HCT116 (cell line): ENCODE measurements around the gene HAVCR2. TPM values are rescaled to one million over a fixed set of nuclear protein-coding genes. Genes with fewer than 3 reads are reported as not detected.

Experiments
- ATAC-seq: fragments of 200-7000 bp; cut with Tn5 transposase; 2 replicates; pipeline ENCODE4 v1.9.1; 2020; ENCODE audit warnings: mild to moderate bottlenecking, moderate library complexity
- BruUV-seq: library from RNA; stranded (reverse); fragments of 400-500 nt; replicated peaks from 2 replicates; lab custom pipeline; 2021; lab: Mats Ljungman, UMichigan
- CTCF ChIA-PET: fragments of 300-600 bp; sonication (Branson Sonifier 250); formaldehyde crosslinking; loops from one replicate; lab custom pipeline; 2021; ENCODE audit warnings: antibody characterized with exemption; lab: Charles Lee
- POLR2A ChIA-PET: fragments of 300-600, 350-600 bp; sonication (Branson Sonifier 250); formaldehyde crosslinking; loops from one replicate; lab custom pipeline; 2021; ENCODE audit warnings: antibody characterized with exemption; lab: Charles Lee
- RAD21 ChIA-PET, 2 experiments: fragments of 300-600 bp; sonication (Branson Sonifier 250); formaldehyde crosslinking; loops; one replicate each; lab custom pipeline; 2023; ENCODE audit warnings: low total read pairs in 2 of 2; ENCODE audit not compliant: uncharacterized antibody in 2 of 2, unreplicated experiment in 2 of 2, low non-redundant PET in 1 of 2; lab: Charles Lee
- DNase-seq: peaks from one replicate; pipeline ENCODE4 v3.0.0-alpha.2; 2010; ENCODE audit warnings: low read depth, low spot score
- H2AFZ ChIP-seq: fragments of 200-600 bp; shearing (Covaris generic), sonication (generic); 2 replicates; pipeline ENCODE4 v1.6.1; 2017; ENCODE audit warnings: low read depth, mixed run types, mixed read lengths, antibody characterized with exemption, low read length; ENCODE audit not compliant: poor library complexity, severe bottlenecking
- H3K27ac ChIP-seq: 2 replicates; pipeline ENCODE4 v1.5.1; 2012; ENCODE audit warnings: low read depth, low read length
- H3K27me3 ChIP-seq: fragments of 200-600 bp; sonication (generic); 2 replicates; pipeline ENCODE4 v1.6.1; 2016; ENCODE audit warnings: mixed run types, low read length, mixed read lengths; ENCODE audit not compliant: insufficient read depth
- H3K36me3 ChIP-seq, 2 experiments: fragments of 200-500 bp in 1 of 2; fragments of 200-600 bp in 1 of 2; sonication (Bioruptor generic) in 1 of 2; sonication (generic) in 1 of 2; 2 replicates each; pipeline versions ENCODE4 v1.5.1 to v1.6.1; 2014 to 2016; ENCODE audit warnings: low read length in 2 of 2, inconsistent platforms in 1 of 2, mixed read lengths in 1 of 2, mixed run types in 1 of 2; ENCODE audit not compliant: insufficient read depth in 2 of 2, control insufficient read depth in 1 of 2
- H3K4me1 ChIP-seq, 2 experiments: fragments of 200-600 bp in 1 of 2; sonication (generic) in 1 of 2; 2 replicates each; pipeline versions ENCODE4 v1.5.1 to v1.6.1; 2012 to 2017; ENCODE audit warnings: low read length in 2 of 2, inconsistent platforms in 1 of 2, mild to moderate bottlenecking in 1 of 2, mixed read lengths in 1 of 2, mixed run types in 1 of 2, moderate library complexity in 1 of 2; ENCODE audit not compliant: insufficient read depth in 2 of 2, control insufficient read depth in 1 of 2
- H3K4me2 ChIP-seq: fragments of 200-600 bp; sonication (generic); 2 replicates; pipeline ENCODE4 v1.6.1; 2017; ENCODE audit warnings: mixed run types, low read length, mixed read lengths
- H3K4me3 ChIP-seq, 2 experiments: fragments of 200-600 bp in 1 of 2; sonication (generic) in 1 of 2; replicated peaks in 1 of 2; 2 replicates each; pipeline ENCODE4 v1.5.1; 2011 to 2016; ENCODE audit warnings: low read length in 2 of 2, control low read depth in 1 of 2, low read depth in 1 of 2, mild to moderate bottlenecking in 1 of 2, mixed read lengths in 1 of 2, mixed run types in 1 of 2
- H3K79me2 ChIP-seq: fragments of 200-600 bp; sonication (generic); 2 replicates; pipeline ENCODE4 v1.6.1; 2017; ENCODE audit warnings: mild to moderate bottlenecking, mixed run types, low read length, moderate library complexity, mixed read lengths; ENCODE audit not compliant: insufficient read depth
- H3K9ac ChIP-seq: fragments of 200-600 bp; sonication (generic); 2 replicates; pipeline ENCODE4 v1.6.1; 2016; ENCODE audit warnings: low read length, mixed read lengths
- H3K9me2 ChIP-seq: fragments of 200-600 bp; sonication (generic), shearing (Covaris generic); 2 replicates; pipeline ENCODE4 v1.6.1; 2017; ENCODE audit warnings: mixed run types, mild to moderate bottlenecking, moderate library complexity; ENCODE audit not compliant: insufficient read depth
- H3K9me3 ChIP-seq, 2 experiments: fragments of 200-500 bp in 1 of 2; fragments of 200-600 bp in 1 of 2; sonication (Bioruptor generic) in 1 of 2; sonication (generic) in 1 of 2; 2 replicates each; pipeline ENCODE4 v1.6.1; 2014 to 2017; ENCODE audit warnings: low read length in 2 of 2, mixed read lengths in 2 of 2, inconsistent platforms in 1 of 2, low read depth in 1 of 2, mild to moderate bottlenecking in 1 of 2, mixed run types in 1 of 2, moderate library complexity in 1 of 2; ENCODE audit not compliant: control insufficient read depth in 1 of 2, insufficient read depth in 1 of 2
- H4K20me1 ChIP-seq: fragments of 200-600 bp; sonication (generic), shearing (Covaris generic); 2 replicates; pipeline ENCODE4 v1.6.1; 2017; ENCODE audit warnings: mixed run types, mild to moderate bottlenecking, moderate library complexity; ENCODE audit not compliant: insufficient read depth
- CBX3 ChIP-seq: IDR thresholded peaks from 2 replicates; pipeline ENCODE4 v1.6.1; 2012; ENCODE audit warnings: low read depth
- CEBPB ChIP-seq: IDR thresholded peaks from 2 replicates; pipeline ENCODE4 v1.6.1; 2012; ENCODE audit warnings: low read depth
- EGR1 ChIP-seq: IDR thresholded peaks from 2 replicates; pipeline ENCODE4 v1.6.1; 2012; ENCODE audit warnings: low read depth
- EZH2 ChIP-seq: fragments of 200-600 bp; sonication (generic); IDR thresholded peaks from 2 replicates; pipeline ENCODE4 v1.6.1; 2017; ENCODE audit warnings: antibody characterized with exemption, mixed run types
- EZH2phosphoT487 ChIP-seq: fragments of 200-600 bp; IDR thresholded peaks from 2 replicates; pipeline ENCODE4 v1.6.1; 2018; ENCODE audit warnings: antibody characterized with exemption, borderline replicate concordance
- FOSL1 ChIP-seq: IDR thresholded peaks from 2 replicates; pipeline ENCODE4 v1.6.1; 2012; ENCODE audit warnings: low read depth
- JUND ChIP-seq: IDR thresholded peaks from 2 replicates; pipeline ENCODE4 v1.6.1; 2012
- POLR2AphosphoS5 ChIP-seq: IDR thresholded peaks from 2 replicates; pipeline ENCODE4 v1.6.1; 2011; ENCODE audit warnings: mild to moderate bottlenecking, low read depth, low read length, moderate library complexity
- SIN3A ChIP-seq: IDR thresholded peaks from 2 replicates; pipeline ENCODE4 v1.6.1; 2012; ENCODE audit warnings: low read depth
- SRF ChIP-seq: IDR thresholded peaks from 2 replicates; pipeline ENCODE4 v1.6.1; 2012; ENCODE audit warnings: low read depth
- TCF7L2 ChIP-seq: IDR thresholded peaks from 2 replicates; pipeline ENCODE4 v1.7.0; 2011; ENCODE audit warnings: borderline replicate concordance, inconsistent platforms; ENCODE audit not compliant: insufficient read depth, insufficient read length; ENCODE audit errors: extremely low read depth
- YY1 ChIP-seq: IDR thresholded peaks from 2 replicates; pipeline ENCODE4 v1.6.1; 2011; ENCODE audit warnings: low read length, low read depth, moderate library complexity, mild to moderate bottlenecking; ENCODE audit not compliant: insufficient replicate concordance; ENCODE audit errors: extremely low read depth
- ZFX ChIP-seq: fragments of 450-650 bp; IDR thresholded peaks from 2 replicates; pipeline ENCODE4 v1.6.1; 2017
- ZNF274 ChIP-seq: fragments of 200-500 bp; sonication (Bioruptor generic); IDR thresholded peaks from 2 replicates; pipeline ENCODE4 v1.6.1; 2014; ENCODE audit warnings: mild to moderate bottlenecking, low read depth, low read length, inconsistent platforms
- intact Hi-C: fragments of 100-400 bp; cut with micrococcal nuclease; formaldehyde crosslinking; loops from 2 replicates; pipeline ENCODE4 v1.10.0; 2022
- total RNA-seq: library from RNA; stranded (reverse); gene quantifications from one replicate; pipeline ENCODE4 v1.2.1, GENCODE V29; 2021; ENCODE audit not compliant: unreplicated experiment
- TF ChIP-seq, protein P1 (sequence below): IDR thresholded peaks from 2 replicates; pipeline ENCODE4 v1.6.1; 2011; ENCODE audit warnings: mild to moderate bottlenecking, low read length, moderate library complexity; ENCODE audit not compliant: insufficient replicate concordance; ENCODE audit errors: extremely low read depth
- TF ChIP-seq, protein P2 (sequence below): IDR thresholded peaks from 2 replicates; pipeline ENCODE4 v1.6.1; 2012; ENCODE audit warnings: low read depth

HAVCR2 gene
- total RNA-seq, 1 experiment from 2014 or later = 0.07 TPM

DNA sequence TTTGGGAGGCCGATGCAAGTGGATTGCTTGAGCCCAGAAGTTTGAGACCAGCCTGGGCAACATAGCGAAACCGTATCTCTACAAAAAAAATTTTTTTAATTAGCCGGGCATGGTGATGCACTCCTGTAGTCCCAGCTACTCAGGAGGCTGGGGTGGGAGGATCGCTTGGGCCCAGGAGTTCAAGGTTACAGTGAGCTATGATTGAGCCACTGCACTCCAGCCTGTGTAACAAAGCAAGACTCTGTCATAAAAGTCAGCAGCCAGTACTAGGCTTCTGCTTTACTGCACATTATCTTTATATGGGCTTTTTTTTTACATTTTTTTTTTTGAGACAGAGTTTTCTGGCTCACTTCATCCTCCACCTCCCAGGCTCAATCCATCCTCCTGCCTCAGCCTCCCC, 40.5 kb downstream of the HAVCR2 start:
- Histone ChIP-seq H3K27me3 (no peaks in the 10 kb centered on the region), H3K9me3 (no peaks in the 10 kb centered on the region), H3K27ac (no peak overlapping the region), H3K36me3 (no peaks in the 10 kb centered on the region), H3K79me2 (no peaks in the 10 kb centered on the region), H3K9me2 (no peaks in the 10 kb centered on the region), H2AFZ (no peak overlapping the region), H3K4me1 (peaks cover 4 to 17% of the 10 kb centered on the region in 2 experiments; a peak in 3 of 4 replicates), H4K20me1 (no peaks in the 10 kb centered on the region), H3K4me2 (no peak overlapping the region), H3K9ac (no peak overlapping the region), H3K4me3 (no peak overlapping the region)
- ChIA-PET CTCF (no interaction called here), POLR2A (no interaction called here), RAD21 (no interaction called here)
- ATAC-seq (no peak), DNase-seq (no peak)
- intact Hi-C loops = no loop called here
- TF ChIP-seq TCF7L2 = no peak
- no peak for TF ChIP-seq SRF
- TF ChIP-seq CBX3 = no peak
- no peak for TF ChIP-seq EZH2
- TF ChIP-seq YY1 = no peak
- no peak for TF ChIP-seq CEBPB
- BruUV-seq = no TSS peak

DNA sequence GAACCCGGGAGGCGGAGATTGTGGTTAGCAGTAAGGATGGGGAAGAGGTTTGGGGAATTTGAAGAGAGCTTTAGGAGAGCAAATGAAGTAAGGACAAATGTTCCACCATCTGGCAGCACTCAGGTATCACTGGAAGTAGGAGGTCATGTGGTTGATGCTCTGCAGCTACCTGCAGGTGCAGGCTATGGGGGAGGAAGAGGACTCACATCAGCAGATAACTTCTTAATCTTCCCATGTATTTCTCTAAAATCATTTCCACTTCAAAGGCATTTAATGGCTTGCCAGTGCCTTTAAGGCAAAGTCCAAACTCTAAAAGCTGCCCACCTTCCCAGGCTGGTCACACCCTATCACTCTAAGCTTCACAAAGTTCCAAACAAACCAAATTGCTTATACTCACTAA, 41.8 kb downstream of the HAVCR2 start:
- Histone ChIP-seq H3K9ac (no peak overlapping the region), H3K4me2 (no peak overlapping the region), H4K20me1 (no peaks in the 10 kb centered on the region), H2AFZ (no peak overlapping the region), H3K4me3 (no peak overlapping the region), H3K79me2 (no peaks in the 10 kb centered on the region), H3K36me3 (no peaks in the 10 kb centered on the region), H3K9me2 (no peaks in the 10 kb centered on the region), H3K27me3 (no peaks in the 10 kb centered on the region), H3K4me1 (peaks cover 0 to 4% of the 10 kb centered on the region in 2 experiments; a peak in 2 of 4 replicates), H3K27ac (no peak overlapping the region), H3K9me3 (no peaks in the 10 kb centered on the region)
- no TSS peak for BruUV-seq
- ATAC-seq (peak; percentile 36; the same call in 1 of the 2 replicates), DNase-seq (no peak)
- ChIA-PET CTCF (no interaction called here), RAD21 (no interaction called here), POLR2A (no interaction called here)
- intact Hi-C loops = no loop called here
- TF ChIP-seq TCF7L2 = no peak
- TF ChIP-seq, protein P1, sequence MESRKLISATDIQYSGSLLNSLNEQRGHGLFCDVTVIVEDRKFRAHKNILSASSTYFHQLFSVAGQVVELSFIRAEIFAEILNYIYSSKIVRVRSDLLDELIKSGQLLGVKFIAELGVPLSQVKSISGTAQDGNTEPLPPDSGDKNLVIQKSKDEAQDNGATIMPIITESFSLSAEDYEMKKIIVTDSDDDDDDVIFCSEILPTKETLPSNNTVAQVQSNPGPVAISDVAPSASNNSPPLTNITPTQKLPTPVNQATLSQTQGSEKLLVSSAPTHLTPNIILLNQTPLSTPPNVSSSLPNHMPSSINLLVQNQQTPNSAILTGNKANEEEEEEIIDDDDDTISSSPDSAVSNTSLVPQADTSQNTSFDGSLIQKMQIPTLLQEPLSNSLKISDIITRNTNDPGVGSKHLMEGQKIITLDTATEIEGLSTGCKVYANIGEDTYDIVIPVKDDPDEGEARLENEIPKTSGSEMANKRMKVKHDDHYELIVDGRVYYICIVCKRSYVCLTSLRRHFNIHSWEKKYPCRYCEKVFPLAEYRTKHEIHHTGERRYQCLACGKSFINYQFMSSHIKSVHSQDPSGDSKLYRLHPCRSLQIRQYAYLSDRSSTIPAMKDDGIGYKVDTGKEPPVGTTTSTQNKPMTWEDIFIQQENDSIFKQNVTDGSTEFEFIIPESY = no peak
- TF ChIP-seq ZFX = no peak
- TF ChIP-seq, protein P2, sequence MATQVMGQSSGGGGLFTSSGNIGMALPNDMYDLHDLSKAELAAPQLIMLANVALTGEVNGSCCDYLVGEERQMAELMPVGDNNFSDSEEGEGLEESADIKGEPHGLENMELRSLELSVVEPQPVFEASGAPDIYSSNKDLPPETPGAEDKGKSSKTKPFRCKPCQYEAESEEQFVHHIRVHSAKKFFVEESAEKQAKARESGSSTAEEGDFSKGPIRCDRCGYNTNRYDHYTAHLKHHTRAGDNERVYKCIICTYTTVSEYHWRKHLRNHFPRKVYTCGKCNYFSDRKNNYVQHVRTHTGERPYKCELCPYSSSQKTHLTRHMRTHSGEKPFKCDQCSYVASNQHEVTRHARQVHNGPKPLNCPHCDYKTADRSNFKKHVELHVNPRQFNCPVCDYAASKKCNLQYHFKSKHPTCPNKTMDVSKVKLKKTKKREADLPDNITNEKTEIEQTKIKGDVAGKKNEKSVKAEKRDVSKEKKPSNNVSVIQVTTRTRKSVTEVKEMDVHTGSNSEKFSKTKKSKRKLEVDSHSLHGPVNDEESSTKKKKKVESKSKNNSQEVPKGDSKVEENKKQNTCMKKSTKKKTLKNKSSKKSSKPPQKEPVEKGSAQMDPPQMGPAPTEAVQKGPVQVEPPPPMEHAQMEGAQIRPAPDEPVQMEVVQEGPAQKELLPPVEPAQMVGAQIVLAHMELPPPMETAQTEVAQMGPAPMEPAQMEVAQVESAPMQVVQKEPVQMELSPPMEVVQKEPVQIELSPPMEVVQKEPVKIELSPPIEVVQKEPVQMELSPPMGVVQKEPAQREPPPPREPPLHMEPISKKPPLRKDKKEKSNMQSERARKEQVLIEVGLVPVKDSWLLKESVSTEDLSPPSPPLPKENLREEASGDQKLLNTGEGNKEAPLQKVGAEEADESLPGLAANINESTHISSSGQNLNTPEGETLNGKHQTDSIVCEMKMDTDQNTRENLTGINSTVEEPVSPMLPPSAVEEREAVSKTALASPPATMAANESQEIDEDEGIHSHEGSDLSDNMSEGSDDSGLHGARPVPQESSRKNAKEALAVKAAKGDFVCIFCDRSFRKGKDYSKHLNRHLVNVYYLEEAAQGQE = no peak
- TF ChIP-seq EGR1 = no peak
- TF ChIP-seq SIN3A = no peak
- TF ChIP-seq POLR2AphosphoS5 = no peak
- no peak for TF ChIP-seq YY1
- no peak for TF ChIP-seq EZH2phosphoT487
- no peak for TF ChIP-seq FOSL1
- TF ChIP-seq JUND = no peak
- TF ChIP-seq ZNF274 = no peak
